ENCODE data around the gene THSD7A. TPM values are rescaled to one million over a fixed set of nuclear protein-coding genes. Genes with fewer than 3 reads are reported as not detected.

Gene THSD7A
- total and polyA plus RNA-seq, 7 donors: 0.06 to 1.4 (median 0.21) TPM

- H3K9me3 ChIP-seq: no peaks in the 10 kb centered on the region
- H3K4me1 ChIP-seq: no peaks in the 10 kb centered on the region
- intact Hi-C loops (cut with DNase I): no loop called here
- H3K27me3 ChIP-seq (ENCODE audit: insufficient read depth in 3 of 3, low read length in 2 of 3): no peaks in the 10 kb centered on the region
- 90 to 96% (median 95%) methylated on average over 1 of the region's 1 CpG for WGBS, 3 donors
- no peak for ATAC-seq
- no peak for DNase-seq
- no peak for TF ChIP-seq CTCF (IDR thresholded peaks at IDR 0.05)
- H3K27ac ChIP-seq: no peak overlapping the region
- H3K4me3 ChIP-seq: no peak overlapping the region
- H3K36me3 ChIP-seq (ENCODE audit: insufficient read depth in 1 of 2, low read depth in 1 of 2): no peaks in the 10 kb centered on the region
Measured at GRCh38 chr7:11727864-11728263, 104.1 kb downstream of the THSD7A start.

- 18 to 30% (median 26%) methylated on average over 6 of the region's 6 CpGs for whole genome bisulfite sequencing, 3 donors
- no peak for TF ChIP-seq CTCF (IDR thresholded peaks at IDR 0.05)
- ATAC-seq (no peak), DNase-seq (peak; percentile 20 to 56)
- Histone ChIP-seq H3K4me3 (no peak overlapping the region), H3K27ac (no peak overlapping the region), H3K27me3 (ENCODE audit: insufficient read depth in 3 of 3, low read length in 2 of 3) (no peaks in the 10 kb centered on the region), H3K36me3 (ENCODE audit: insufficient read depth in 1 of 2, low read depth in 1 of 2) (no peaks in the 10 kb centered on the region), H3K4me1 (no peaks in the 10 kb centered on the region), H3K9me3 (no peaks in the 10 kb centered on the region)
- intact Hi-C loops (cut with DNase I): no loop called here
Measured at GRCh38 chr7:11726794-11727155, 105.2 kb downstream of the THSD7A start.

GRCh38 chr7:11726001-11726793 is 105.8 kb downstream of the THSD7A start:
- no peak for DNase-seq
- TF ChIP-seq CTCF (IDR thresholded peaks at IDR 0.05): no peak
- intact Hi-C loops (cut with DNase I): no loop called here
- H3K27me3 ChIP-seq (ENCODE audit: insufficient read depth in 3 of 3, low read length in 2 of 3): no peaks in the 10 kb centered on the region
- no peaks in the 10 kb centered on the region for H3K4me1 ChIP-seq
- no peak overlapping the region for H3K4me3 ChIP-seq
- no peaks in the 10 kb centered on the region for H3K9me3 ChIP-seq
- no peaks in the 10 kb centered on the region for H3K36me3 ChIP-seq (ENCODE audit: insufficient read depth in 1 of 2, low read depth in 1 of 2)
- WGBS, 3 donors: 47 to 50% (median 49%) methylated on average over 7 of the region's 7 CpGs
- H3K27ac ChIP-seq: no peak overlapping the region
- ATAC-seq: no peak

GRCh38 chr7:11716185-11716584 is 115.8 kb downstream of the THSD7A start:
- no peak for ATAC-seq
- TF ChIP-seq CTCF (IDR thresholded peaks at IDR 0.05): no peak

GRCh38 chr7:11714676-11715075 is 117.3 kb downstream of the THSD7A start:
- intact Hi-C loops (cut with DNase I): no loop called here
- no peaks in the 10 kb centered on the region for H3K4me1 ChIP-seq
- no peak for TF ChIP-seq CTCF (IDR thresholded peaks at IDR 0.05)
- WGBS, 3 donors: 96 to 99% (median 99%) methylated on average over 2 of the region's 2 CpGs
- ATAC-seq (no peak), DNase-seq (no peak)
- no peak overlapping the region for H3K27ac ChIP-seq
- no peak overlapping the region for H3K4me3 ChIP-seq
- H3K27me3 ChIP-seq (ENCODE audit: insufficient read depth in 3 of 3, low read length in 2 of 3): no peaks in the 10 kb centered on the region
- no peaks in the 10 kb centered on the region for H3K36me3 ChIP-seq (ENCODE audit: insufficient read depth in 1 of 2, low read depth in 1 of 2)
- no peaks in the 10 kb centered on the region for H3K9me3 ChIP-seq

More at GRCh38 chr7:11716185-11716584, 115.8 kb downstream of the THSD7A start:
- Histone ChIP-seq H3K4me3 (no peak overlapping the region), H3K9me3 (no peaks in the 10 kb centered on the region), H3K4me1 (no peaks in the 10 kb centered on the region), H3K36me3 (ENCODE audit: insufficient read depth in 1 of 2, low read depth in 1 of 2) (no peaks in the 10 kb centered on the region), H3K27ac (no peak overlapping the region), H3K27me3 (ENCODE audit: insufficient read depth in 3 of 3, low read length in 2 of 3) (no peaks in the 10 kb centered on the region)
- no peak for DNase-seq
- intact Hi-C loops (cut with DNase I): no loop called here

Data from psoas muscle (tissue), 8 donors.